Measurements from ENCODE around the gene ANKMY1.

DNA sequence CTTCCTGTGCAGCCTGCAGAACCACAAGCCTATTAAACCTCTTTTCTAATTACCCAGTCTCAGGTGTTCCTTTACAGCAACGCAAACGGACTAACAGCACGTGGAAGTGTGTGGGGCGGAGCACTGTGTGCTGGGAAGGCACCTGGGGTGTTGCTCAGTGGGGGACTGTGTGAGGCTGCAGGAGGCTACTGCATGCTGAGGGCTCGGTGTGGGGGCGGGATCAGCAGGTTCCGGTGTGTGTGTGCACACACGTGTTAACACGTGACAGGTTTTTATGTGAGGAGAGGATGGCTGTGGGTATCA lies 58.9 kb downstream of the ANKMY1 start:
- TF ChIP-seq, protein P1, sequence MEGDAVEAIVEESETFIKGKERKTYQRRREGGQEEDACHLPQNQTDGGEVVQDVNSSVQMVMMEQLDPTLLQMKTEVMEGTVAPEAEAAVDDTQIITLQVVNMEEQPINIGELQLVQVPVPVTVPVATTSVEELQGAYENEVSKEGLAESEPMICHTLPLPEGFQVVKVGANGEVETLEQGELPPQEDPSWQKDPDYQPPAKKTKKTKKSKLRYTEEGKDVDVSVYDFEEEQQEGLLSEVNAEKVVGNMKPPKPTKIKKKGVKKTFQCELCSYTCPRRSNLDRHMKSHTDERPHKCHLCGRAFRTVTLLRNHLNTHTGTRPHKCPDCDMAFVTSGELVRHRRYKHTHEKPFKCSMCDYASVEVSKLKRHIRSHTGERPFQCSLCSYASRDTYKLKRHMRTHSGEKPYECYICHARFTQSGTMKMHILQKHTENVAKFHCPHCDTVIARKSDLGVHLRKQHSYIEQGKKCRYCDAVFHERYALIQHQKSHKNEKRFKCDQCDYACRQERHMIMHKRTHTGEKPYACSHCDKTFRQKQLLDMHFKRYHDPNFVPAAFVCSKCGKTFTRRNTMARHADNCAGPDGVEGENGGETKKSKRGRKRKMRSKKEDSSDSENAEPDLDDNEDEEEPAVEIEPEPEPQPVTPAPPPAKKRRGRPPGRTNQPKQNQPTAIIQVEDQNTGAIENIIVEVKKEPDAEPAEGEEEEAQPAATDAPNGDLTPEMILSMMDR (IDR thresholded peaks at IDR 0.05), result no peak
- TF ChIP-seq POLR2A (IDR thresholded peaks at IDR 0.05) (no peak), POLR2AphosphoS5 (IDR thresholded peaks at IDR 0.05; ENCODE audit: insufficient read depth in 1 of 2, low read depth in 1 of 2) (no peak)

Measured in vagina (tissue), 2 donors.